HEK293 (cell line): ENCODE measurements around the gene MBTD1.

Experiments used
- KLF16 ChIP-seq: fragments of 450-650 bp; formaldehyde crosslinking; IDR thresholded peaks from 2 replicates; pipeline ENCODE4 v1.5.1; 2017; ENCODE audit warnings: missing biosample characterization, missing genetic modification characterization
- KLF8 ChIP-seq: fragments of 450-650 bp; formaldehyde crosslinking; IDR thresholded peaks from 2 replicates; pipeline ENCODE4 v1.5.1; 2016; ENCODE audit warnings: missing biosample characterization, missing genetic modification characterization
- ZBTB21 ChIP-seq: fragments of 450-650 bp; formaldehyde crosslinking; IDR thresholded peaks from 2 replicates; pipeline ENCODE4 v1.5.1; 2017; ENCODE audit warnings: missing biosample characterization, missing genetic modification characterization
- ZNF112 ChIP-seq: fragments of 450-650 bp; formaldehyde crosslinking; IDR thresholded peaks from 2 replicates; pipeline ENCODE4 v1.5.0; 2017; ENCODE audit warnings: missing biosample characterization, missing genetic modification characterization
- ZNF146 ChIP-seq: fragments of 450-650 bp; formaldehyde crosslinking; IDR thresholded peaks from 2 replicates; pipeline ENCODE4 v1.5.1; 2016; ENCODE audit warnings: missing biosample characterization, missing genetic modification characterization
- ZNF155 ChIP-seq: fragments of 450-650 bp; formaldehyde crosslinking; IDR thresholded peaks from 2 replicates; pipeline ENCODE4 v1.5.1; 2016; ENCODE audit warnings: missing biosample characterization, missing genetic modification characterization
- ZNF174 ChIP-seq: fragments of 450-650 bp; formaldehyde crosslinking; IDR thresholded peaks from 2 replicates; pipeline ENCODE4 v1.5.0; 2017; ENCODE audit warnings: missing biosample characterization, mild to moderate bottlenecking, missing genetic modification characterization
- ZNF266 ChIP-seq: fragments of 450-650 bp; formaldehyde crosslinking; IDR thresholded peaks from 2 replicates; pipeline ENCODE4 v1.5.1; 2016; ENCODE audit warnings: missing biosample characterization, missing genetic modification characterization, low read depth
- ZNF747 ChIP-seq: fragments of 450-650 bp; formaldehyde crosslinking; IDR thresholded peaks from 2 replicates; pipeline ENCODE4 v1.5.1; 2016; ENCODE audit warnings: missing biosample characterization, missing genetic modification characterization
- TF ChIP-seq, protein P1 (sequence below): IDR thresholded peaks from 2 replicates; pipeline ENCODE4 v1.6.1; 2011; ENCODE audit warnings: mild to moderate bottlenecking, low read depth, low read length, borderline replicate concordance
- TF ChIP-seq, protein P2 (sequence below): fragments of 450-650 bp; formaldehyde crosslinking; IDR thresholded peaks from 2 replicates; pipeline ENCODE4 v1.5.1; 2016; ENCODE audit warnings: missing biosample characterization, missing genetic modification characterization
- TF ChIP-seq, protein P3 (sequence below): fragments of 450-650 bp; formaldehyde crosslinking; conservative IDR thresholded peaks from 2 replicates; pipeline ENCODE4 v1.5.1; 2016; ENCODE audit warnings: low read depth, missing biosample characterization, missing genetic modification characterization
- TF ChIP-seq, protein P4 (sequence below): fragments of 450-650 bp; formaldehyde crosslinking; IDR thresholded peaks from 2 replicates; pipeline ENCODE4 v1.5.1; 2016; ENCODE audit warnings: missing biosample characterization, missing genetic modification characterization
- TF ChIP-seq, protein P5 (sequence below): fragments of 450-650 bp; formaldehyde crosslinking; IDR thresholded peaks from 2 replicates; pipeline ENCODE4 v1.5.1; 2016; ENCODE audit warnings: missing biosample characterization, missing genetic modification characterization

DNA sequence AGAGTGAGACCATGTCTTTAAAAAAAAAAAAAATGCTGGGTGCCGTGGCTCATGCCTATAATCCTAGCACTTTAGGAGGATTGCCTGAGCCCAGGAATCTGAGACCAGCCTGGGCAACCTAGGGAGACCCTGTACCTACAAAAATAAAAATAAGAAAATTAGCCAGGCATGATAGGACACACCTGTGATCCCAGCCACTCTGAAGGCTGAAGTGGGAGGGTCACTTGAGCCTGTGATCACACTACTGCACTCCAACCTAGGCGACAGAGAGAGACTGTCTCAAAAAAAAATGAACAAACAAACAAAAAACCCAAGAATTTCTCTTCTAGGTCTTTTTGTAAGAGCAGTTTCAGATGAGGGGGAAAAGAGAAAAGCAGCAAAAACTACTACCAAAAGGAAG, 59.0 kb downstream of the MBTD1 start:
- TF ChIP-seq, protein P1, sequence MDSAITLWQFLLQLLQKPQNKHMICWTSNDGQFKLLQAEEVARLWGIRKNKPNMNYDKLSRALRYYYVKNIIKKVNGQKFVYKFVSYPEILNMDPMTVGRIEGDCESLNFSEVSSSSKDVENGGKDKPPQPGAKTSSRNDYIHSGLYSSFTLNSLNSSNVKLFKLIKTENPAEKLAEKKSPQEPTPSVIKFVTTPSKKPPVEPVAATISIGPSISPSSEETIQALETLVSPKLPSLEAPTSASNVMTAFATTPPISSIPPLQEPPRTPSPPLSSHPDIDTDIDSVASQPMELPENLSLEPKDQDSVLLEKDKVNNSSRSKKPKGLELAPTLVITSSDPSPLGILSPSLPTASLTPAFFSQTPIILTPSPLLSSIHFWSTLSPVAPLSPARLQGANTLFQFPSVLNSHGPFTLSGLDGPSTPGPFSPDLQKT, result no peak
- TF ChIP-seq, protein P2, sequence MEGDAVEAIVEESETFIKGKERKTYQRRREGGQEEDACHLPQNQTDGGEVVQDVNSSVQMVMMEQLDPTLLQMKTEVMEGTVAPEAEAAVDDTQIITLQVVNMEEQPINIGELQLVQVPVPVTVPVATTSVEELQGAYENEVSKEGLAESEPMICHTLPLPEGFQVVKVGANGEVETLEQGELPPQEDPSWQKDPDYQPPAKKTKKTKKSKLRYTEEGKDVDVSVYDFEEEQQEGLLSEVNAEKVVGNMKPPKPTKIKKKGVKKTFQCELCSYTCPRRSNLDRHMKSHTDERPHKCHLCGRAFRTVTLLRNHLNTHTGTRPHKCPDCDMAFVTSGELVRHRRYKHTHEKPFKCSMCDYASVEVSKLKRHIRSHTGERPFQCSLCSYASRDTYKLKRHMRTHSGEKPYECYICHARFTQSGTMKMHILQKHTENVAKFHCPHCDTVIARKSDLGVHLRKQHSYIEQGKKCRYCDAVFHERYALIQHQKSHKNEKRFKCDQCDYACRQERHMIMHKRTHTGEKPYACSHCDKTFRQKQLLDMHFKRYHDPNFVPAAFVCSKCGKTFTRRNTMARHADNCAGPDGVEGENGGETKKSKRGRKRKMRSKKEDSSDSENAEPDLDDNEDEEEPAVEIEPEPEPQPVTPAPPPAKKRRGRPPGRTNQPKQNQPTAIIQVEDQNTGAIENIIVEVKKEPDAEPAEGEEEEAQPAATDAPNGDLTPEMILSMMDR (tag by site-specific recombination), result no peak
- TF ChIP-seq, protein P3, sequence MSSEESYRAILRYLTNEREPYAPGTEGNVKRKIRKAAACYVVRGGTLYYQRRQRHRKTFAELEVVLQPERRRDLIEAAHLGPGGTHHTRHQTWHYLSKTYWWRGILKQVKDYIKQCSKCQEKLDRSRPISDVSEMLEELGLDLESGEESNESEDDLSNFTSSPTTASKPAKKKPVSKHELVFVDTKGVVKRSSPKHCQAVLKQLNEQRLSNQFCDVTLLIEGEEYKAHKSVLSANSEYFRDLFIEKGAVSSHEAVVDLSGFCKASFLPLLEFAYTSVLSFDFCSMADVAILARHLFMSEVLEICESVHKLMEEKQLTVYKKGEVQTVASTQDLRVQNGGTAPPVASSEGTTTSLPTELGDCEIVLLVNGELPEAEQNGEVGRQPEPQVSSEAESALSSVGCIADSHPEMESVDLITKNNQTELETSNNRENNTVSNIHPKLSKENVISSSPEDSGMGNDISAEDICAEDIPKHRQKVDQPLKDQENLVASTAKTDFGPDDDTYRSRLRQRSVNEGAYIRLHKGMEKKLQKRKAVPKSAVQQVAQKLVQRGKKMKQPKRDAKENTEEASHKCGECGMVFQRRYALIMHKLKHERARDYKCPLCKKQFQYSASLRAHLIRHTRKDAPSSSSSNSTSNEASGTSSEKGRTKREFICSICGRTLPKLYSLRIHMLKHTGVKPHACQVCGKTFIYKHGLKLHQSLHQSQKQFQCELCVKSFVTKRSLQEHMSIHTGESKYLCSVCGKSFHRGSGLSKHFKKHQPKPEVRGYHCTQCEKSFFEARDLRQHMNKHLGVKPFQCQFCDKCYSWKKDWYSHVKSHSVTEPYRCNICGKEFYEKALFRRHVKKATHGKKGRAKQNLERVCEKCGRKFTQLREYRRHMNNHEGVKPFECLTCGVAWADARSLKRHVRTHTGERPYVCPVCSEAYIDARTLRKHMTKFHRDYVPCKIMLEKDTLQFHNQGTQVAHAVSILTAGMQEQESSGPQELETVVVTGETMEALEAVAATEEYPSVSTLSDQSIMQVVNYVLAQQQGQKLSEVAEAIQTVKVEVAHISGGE, result no peak
- no peak for TF ChIP-seq ZNF146 (tag by site-specific recombination)
- TF ChIP-seq ZNF266 (tag by site-specific recombination), result no peak
- no peak for TF ChIP-seq ZNF747 (tag by site-specific recombination)
- no peak for TF ChIP-seq KLF8 (tag by site-specific recombination)
- TF ChIP-seq, protein P4, sequence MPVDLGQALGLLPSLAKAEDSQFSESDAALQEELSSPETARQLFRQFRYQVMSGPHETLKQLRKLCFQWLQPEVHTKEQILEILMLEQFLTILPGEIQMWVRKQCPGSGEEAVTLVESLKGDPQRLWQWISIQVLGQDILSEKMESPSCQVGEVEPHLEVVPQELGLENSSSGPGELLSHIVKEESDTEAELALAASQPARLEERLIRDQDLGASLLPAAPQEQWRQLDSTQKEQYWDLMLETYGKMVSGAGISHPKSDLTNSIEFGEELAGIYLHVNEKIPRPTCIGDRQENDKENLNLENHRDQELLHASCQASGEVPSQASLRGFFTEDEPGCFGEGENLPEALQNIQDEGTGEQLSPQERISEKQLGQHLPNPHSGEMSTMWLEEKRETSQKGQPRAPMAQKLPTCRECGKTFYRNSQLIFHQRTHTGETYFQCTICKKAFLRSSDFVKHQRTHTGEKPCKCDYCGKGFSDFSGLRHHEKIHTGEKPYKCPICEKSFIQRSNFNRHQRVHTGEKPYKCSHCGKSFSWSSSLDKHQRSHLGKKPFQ (tag by site-specific recombination), result no peak
- TF ChIP-seq ZNF112 (tag by site-specific recombination), result no peak
- no peak for TF ChIP-seq ZBTB21
- TF ChIP-seq KLF16 (tag by site-specific recombination), result no peak
- TF ChIP-seq ZNF174 (tag by site-specific recombination), result no peak
- TF ChIP-seq, protein P5, sequence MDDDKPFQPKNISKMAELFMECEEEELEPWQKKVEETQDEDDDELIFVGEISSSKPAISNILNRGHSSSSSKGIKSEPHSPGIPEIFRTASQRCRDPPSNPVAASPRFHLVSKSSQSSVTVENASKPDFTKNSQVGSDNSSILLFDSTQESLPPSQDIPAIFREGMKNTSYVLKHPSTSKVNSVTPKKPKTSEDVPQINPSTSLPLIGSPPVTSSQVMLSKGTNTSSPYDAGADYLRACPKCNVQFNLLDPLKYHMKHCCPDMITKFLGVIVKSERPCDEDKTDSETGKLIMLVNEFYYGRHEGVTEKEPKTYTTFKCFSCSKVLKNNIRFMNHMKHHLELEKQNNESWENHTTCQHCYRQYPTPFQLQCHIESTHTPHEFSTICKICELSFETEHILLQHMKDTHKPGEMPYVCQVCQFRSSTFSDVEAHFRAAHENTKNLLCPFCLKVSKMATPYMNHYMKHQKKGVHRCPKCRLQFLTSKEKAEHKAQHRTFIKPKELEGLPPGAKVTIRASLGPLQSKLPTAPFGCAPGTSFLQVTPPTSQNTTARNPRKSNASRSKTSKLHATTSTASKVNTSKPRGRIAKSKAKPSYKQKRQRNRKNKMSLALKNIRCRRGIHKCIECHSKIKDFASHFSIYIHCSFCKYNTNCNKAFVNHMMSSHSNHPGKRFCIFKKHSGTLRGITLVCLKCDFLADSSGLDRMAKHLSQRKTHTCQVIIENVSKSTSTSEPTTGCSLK (tag by site-specific recombination), result no peak
- no peak for TF ChIP-seq ZNF155 (tag by site-specific recombination)
